ENCODE data around the gene ADGRG7. TPM values are rescaled to one million over a fixed set of nuclear protein-coding genes. Genes with fewer than 3 reads are reported as not detected.

Gene ADGRG7
- total RNA-seq, 4 donors from 2014 or later = 1.8 to 18.3 (median 12.1) TPM

- TF ChIP-seq POLR2AphosphoS5 (IDR thresholded peaks at IDR 0.05) (no peak), POLR2A (IDR thresholded peaks at IDR 0.05) (no peak), CTCF (IDR thresholded peaks at IDR 0.05) (no peak), EP300 (IDR thresholded peaks at IDR 0.05; ENCODE audit: low read depth) (no peak)
- H3K4me1 ChIP-seq = peaks cover 10 to 18% (median 14%) of the 10 kb centered on the region in 4 donors
- intact Hi-C loops (cut with DNase I; ENCODE audit: low total_unique reads) (no loop called here), in situ Hi-C loops (cut with MboI; ENCODE audit: low pct_ligation_motif_present in 1 of 4, low pct_unique_long_range_greater_than_20kb in 1 of 4, low sequenced_read_pairs in 3 of 4) (no loop called here)
- H3K27me3 ChIP-seq = peaks cover 15% of the 10 kb centered on the region
- 82 to 84% methylated on average over 3 of the region's 3 CpGs for WGBS, 2 donors (ENCODE audit: low coverage in 1 of 2)
- H3K4me3 ChIP-seq = no peak overlapping the region
- no peaks in the 10 kb centered on the region for H3K36me3 ChIP-seq
- no peak overlapping the region for H3K27ac ChIP-seq
- DNase-seq = no peak
- no peaks in the 10 kb centered on the region for H3K9me3 ChIP-seq
These were observed 97.0 kb downstream of the ADGRG7 start for GRCh38 chr3:100706365-100706764.

- peaks cover 12 to 32% (median 19%) of the 10 kb centered on the region in 4 donors for H3K4me1 ChIP-seq
- H3K36me3 ChIP-seq = peaks cover 0 to 3% (median 0%) of the 10 kb centered on the region in 4 donors
- 55 to 72% methylated on average over 2 to 3 of the region's 3 CpGs for WGBS, 2 donors (ENCODE audit: low coverage in 1 of 2)
- H3K27ac ChIP-seq = peak overlapping the region; percentile 96 to 100 (median 98)
- no peak for DNase-seq
- in situ Hi-C loops (cut with MboI; ENCODE audit: low pct_ligation_motif_present in 1 of 4, low pct_unique_long_range_greater_than_20kb in 1 of 4, low sequenced_read_pairs in 3 of 4) = no loop called here
- intact Hi-C loops (cut with DNase I; ENCODE audit: low total_unique reads) = no loop called here
- H3K27me3 ChIP-seq = peaks cover 15% of the 10 kb centered on the region
- no peaks in the 10 kb centered on the region for H3K9me3 ChIP-seq
- peak overlapping the region; percentile 41 to 97 (median 87) for H3K4me3 ChIP-seq
- TF ChIP-seq POLR2A (IDR thresholded peaks at IDR 0.05) = no peak
- no peak for TF ChIP-seq POLR2AphosphoS5 (IDR thresholded peaks at IDR 0.05)
These were observed 99.2 kb downstream of the ADGRG7 start for GRCh38 chr3:100708644-100708988.

GRCh38 chr3:100708989-100709841 lies 99.8 kb downstream of the ADGRG7 start, which contains the start of gene TFG:
Gene TFG (plus strand): TSS chr3:100709494. CDS start chr3:100713686, 4,192 bp downstream.
- TF ChIP-seq POLR2AphosphoS5 (IDR thresholded peaks at IDR 0.05) (peak; percentile 83 to 93 (median 91)), POLR2A (IDR thresholded peaks at IDR 0.05) (peak; percentile 81), CTCF (IDR thresholded peaks at IDR 0.05) (no peak)
- in situ Hi-C loops (cut with MboI; ENCODE audit: low pct_ligation_motif_present in 1 of 4, low pct_unique_long_range_greater_than_20kb in 1 of 4, low sequenced_read_pairs in 3 of 4) (no loop called here), intact Hi-C loops (cut with DNase I; ENCODE audit: low total_unique reads) (no loop called here)
- WGBS, 2 donors (ENCODE audit: low coverage in 1 of 2) = 1 to 4% methylated on average over 4 to 72 of the region's 76 CpGs
- Histone ChIP-seq H3K4me1 (peaks cover 12 to 32% (median 19%) of the 10 kb centered on the region in 4 donors), H3K27ac (peak within 1 kb of the TSS; percentile 96 to 100 (median 98)), H3K4me3 (peak within 1 kb of the TSS; percentile 82 to 97 (median 87)), H3K36me3 (peaks cover 0 to 9% (median 1%) of the 10 kb centered on the region in 4 donors), H3K9me3 (no peaks in the 10 kb centered on the region), H3K27me3 (peaks cover 15% of the 10 kb centered on the region)
- DNase-seq = peak; percentile 99

- WGBS, 2 donors (ENCODE audit: low coverage in 1 of 2) = 0 to 2% methylated on average over 1 to 21 of the region's 23 CpGs
- H3K4me3 ChIP-seq = peak overlapping the region; percentile 82 to 97 (median 87)
- intact Hi-C loops (cut with DNase I; ENCODE audit: low total_unique reads) = no loop called here
These were observed 100.5 kb downstream of the ADGRG7 start for GRCh38 chr3:100709842-100710260.

More at GRCh38 chr3:100709842-100710260, 100.5 kb downstream of the ADGRG7 start:
- peak overlapping the region; percentile 96 to 100 (median 98) for H3K27ac ChIP-seq
- TF ChIP-seq POLR2AphosphoS5 (IDR thresholded peaks at IDR 0.05) (no peak), EP300 (IDR thresholded peaks at IDR 0.05; ENCODE audit: low read depth) (no peak), CTCF (IDR thresholded peaks at IDR 0.05) (no peak), POLR2A (IDR thresholded peaks at IDR 0.05) (no peak)
- no peaks in the 10 kb centered on the region for H3K9me3 ChIP-seq
- peaks cover 15% of the 10 kb centered on the region for H3K27me3 ChIP-seq
- peak; percentile 39 for DNase-seq
- in situ Hi-C loops (cut with MboI; ENCODE audit: low pct_ligation_motif_present in 1 of 4, low pct_unique_long_range_greater_than_20kb in 1 of 4, low sequenced_read_pairs in 3 of 4) = no loop called here
- H3K36me3 ChIP-seq = peaks cover 0 to 9% (median 5%) of the 10 kb centered on the region in 4 donors
- H3K4me1 ChIP-seq = peaks cover 12 to 36% (median 19%) of the 10 kb centered on the region in 4 donors

All from transverse colon (tissue), 4 donors.